DOHH2 (cell line): Measurements from ENCODE around the gene SLC27A1.
"Not testable (repeated sequence)": the region's sequence is repeated elsewhere in the genome, so short reads cannot be mapped to it uniquely, and the experiment has no call there.

Experiments
- H3F3A ChIP-seq: fragments of 200-600 bp; sonication (generic), shearing (Covaris generic); 2 replicates; pipeline ENCODE4 v1.6.0; 2016; ENCODE audit warnings: antibody characterized with exemption, mild to moderate bottlenecking; ENCODE audit not compliant: control insufficient read depth, insufficient read depth
- H3K27ac ChIP-seq: fragments of 200-600 bp; sonication (generic); 2 replicates; pipeline ENCODE4 v1.5.1; 2014; ENCODE audit warnings: low read depth, mild to moderate bottlenecking, low read length, moderate library complexity
- H3K27me3 ChIP-seq: fragments of 200-600 bp; sonication (generic); 2 replicates; pipeline ENCODE4 v1.6.1; 2014; ENCODE audit warnings: mild to moderate bottlenecking, low read length, mixed read lengths; ENCODE audit not compliant: control insufficient read depth
- H3K36me3 ChIP-seq: fragments of 200-600 bp; sonication (generic); 2 replicates; pipeline ENCODE4 v1.6.1; 2014; ENCODE audit warnings: mild to moderate bottlenecking, low read length, moderate library complexity, mixed read lengths; ENCODE audit not compliant: control insufficient read depth
- H3K4me1 ChIP-seq: fragments of 200-600 bp; sonication (generic); 2 replicates; pipeline ENCODE4 v1.6.1; 2014; ENCODE audit warnings: mild to moderate bottlenecking, low read length, mixed read lengths; ENCODE audit not compliant: control insufficient read depth
- H3K4me2 ChIP-seq: fragments of 200-600 bp; sonication (generic); 2 replicates; pipeline ENCODE4 v1.6.0; 2014; ENCODE audit warnings: mild to moderate bottlenecking, low read length, moderate library complexity
- H3K4me3 ChIP-seq: fragments of 200-600 bp; sonication (generic); 2 replicates; pipeline ENCODE4 v1.5.1; 2014; ENCODE audit warnings: mild to moderate bottlenecking, low read length, mixed read lengths
- H3K79me2 ChIP-seq: fragments of 200-600 bp; sonication (generic); 2 replicates; pipeline ENCODE4 v1.6.1; 2014; ENCODE audit warnings: mild to moderate bottlenecking, low read length, mixed read lengths; ENCODE audit not compliant: control insufficient read depth
- H3K9me2 ChIP-seq: fragments of 200-600 bp; sonication (generic); replicated peaks from 2 replicates; pipeline ENCODE4 v1.6.1; 2014; ENCODE audit warnings: mild to moderate bottlenecking, low read length, mixed read lengths; ENCODE audit not compliant: control insufficient read depth
- H3K9me3 ChIP-seq: fragments of 200-600 bp; sonication (generic); 2 replicates; pipeline ENCODE4 v1.6.1; 2014; ENCODE audit warnings: antibody characterized with exemption, low read length, mixed read lengths; ENCODE audit not compliant: control insufficient read depth, insufficient read depth
- H4K20me1 ChIP-seq: fragments of 200-600 bp; sonication (generic); 2 replicates; pipeline ENCODE4 v1.6.0; 2014; ENCODE audit warnings: low read depth, mild to moderate bottlenecking, antibody characterized with exemption, low read length, moderate library complexity; ENCODE audit not compliant: control insufficient read depth, insufficient read depth
- EZH2phosphoT487 ChIP-seq: fragments of 200-600 bp; sonication (generic); IDR thresholded peaks from 2 replicates; pipeline ENCODE4 v1.6.1; 2017; ENCODE audit warnings: borderline replicate concordance, mild to moderate bottlenecking, antibody characterized with exemption, low read length, moderate library complexity, mixed read lengths
- TF ChIP-seq, protein P1 (sequence below): fragments of 200-600 bp; sonication (generic); IDR thresholded peaks from one replicate; pipeline ENCODE4 v1.5.1; 2014; ENCODE audit warnings: antibody characterized with exemption, mild to moderate bottlenecking, low read depth, low read length; ENCODE audit not compliant: poor library complexity, severe bottlenecking

The SLC27A1 gene

DNA sequence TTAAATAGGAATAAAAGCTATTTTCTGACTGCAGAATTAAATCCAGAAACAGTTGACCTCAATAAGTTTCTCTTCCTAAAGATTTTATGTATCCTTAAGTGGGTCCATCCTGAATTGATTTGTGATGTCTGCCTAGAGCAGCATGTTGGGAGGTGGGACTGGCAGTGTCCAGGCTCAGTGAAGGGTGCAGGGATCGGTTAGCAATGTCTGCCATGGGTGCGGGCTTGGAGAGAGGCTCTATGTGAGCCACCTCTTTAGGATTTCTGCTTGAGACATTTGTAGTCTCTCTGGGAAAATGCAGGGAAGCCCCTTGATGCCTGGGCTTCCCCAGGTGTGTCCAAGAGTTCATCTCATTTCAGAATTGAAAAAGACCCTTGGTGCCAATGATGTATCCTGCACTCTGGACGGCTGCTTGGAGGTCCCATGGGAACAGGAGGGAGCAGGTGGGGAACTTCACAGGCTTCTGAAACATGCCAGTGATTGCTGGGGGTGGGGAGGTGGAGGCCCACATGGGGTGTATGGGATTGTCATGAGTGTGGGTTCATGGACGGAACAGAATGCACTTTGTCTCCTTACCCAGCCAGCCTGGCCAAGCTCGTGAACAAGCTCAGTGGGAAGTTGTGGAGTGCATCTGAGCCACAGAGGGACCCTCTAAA lies 78.9 kb downstream of the SLC27A1 start:
- H3K9me3 ChIP-seq = no peaks in the 10 kb centered on the region
- H3K79me2 ChIP-seq = no peaks in the 10 kb centered on the region
- H3K9me2 ChIP-seq = no peaks in the 10 kb centered on the region
- no peaks in the 10 kb centered on the region for H3K27me3 ChIP-seq
- peaks cover 5% of the 10 kb centered on the region for H3K4me1 ChIP-seq
- no peak overlapping the region for H3K4me3 ChIP-seq
- H3K36me3 ChIP-seq = peaks cover 27% of the 10 kb centered on the region
- TF ChIP-seq, protein P1, sequence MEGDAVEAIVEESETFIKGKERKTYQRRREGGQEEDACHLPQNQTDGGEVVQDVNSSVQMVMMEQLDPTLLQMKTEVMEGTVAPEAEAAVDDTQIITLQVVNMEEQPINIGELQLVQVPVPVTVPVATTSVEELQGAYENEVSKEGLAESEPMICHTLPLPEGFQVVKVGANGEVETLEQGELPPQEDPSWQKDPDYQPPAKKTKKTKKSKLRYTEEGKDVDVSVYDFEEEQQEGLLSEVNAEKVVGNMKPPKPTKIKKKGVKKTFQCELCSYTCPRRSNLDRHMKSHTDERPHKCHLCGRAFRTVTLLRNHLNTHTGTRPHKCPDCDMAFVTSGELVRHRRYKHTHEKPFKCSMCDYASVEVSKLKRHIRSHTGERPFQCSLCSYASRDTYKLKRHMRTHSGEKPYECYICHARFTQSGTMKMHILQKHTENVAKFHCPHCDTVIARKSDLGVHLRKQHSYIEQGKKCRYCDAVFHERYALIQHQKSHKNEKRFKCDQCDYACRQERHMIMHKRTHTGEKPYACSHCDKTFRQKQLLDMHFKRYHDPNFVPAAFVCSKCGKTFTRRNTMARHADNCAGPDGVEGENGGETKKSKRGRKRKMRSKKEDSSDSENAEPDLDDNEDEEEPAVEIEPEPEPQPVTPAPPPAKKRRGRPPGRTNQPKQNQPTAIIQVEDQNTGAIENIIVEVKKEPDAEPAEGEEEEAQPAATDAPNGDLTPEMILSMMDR = no peak
- no peak for TF ChIP-seq EZH2phosphoT487
- H3F3A ChIP-seq = peaks cover 12% of the 10 kb centered on the region
- no peak overlapping the region for H3K4me2 ChIP-seq
- no peaks in the 10 kb centered on the region for H4K20me1 ChIP-seq
- no peak overlapping the region for H3K27ac ChIP-seq

DNA sequence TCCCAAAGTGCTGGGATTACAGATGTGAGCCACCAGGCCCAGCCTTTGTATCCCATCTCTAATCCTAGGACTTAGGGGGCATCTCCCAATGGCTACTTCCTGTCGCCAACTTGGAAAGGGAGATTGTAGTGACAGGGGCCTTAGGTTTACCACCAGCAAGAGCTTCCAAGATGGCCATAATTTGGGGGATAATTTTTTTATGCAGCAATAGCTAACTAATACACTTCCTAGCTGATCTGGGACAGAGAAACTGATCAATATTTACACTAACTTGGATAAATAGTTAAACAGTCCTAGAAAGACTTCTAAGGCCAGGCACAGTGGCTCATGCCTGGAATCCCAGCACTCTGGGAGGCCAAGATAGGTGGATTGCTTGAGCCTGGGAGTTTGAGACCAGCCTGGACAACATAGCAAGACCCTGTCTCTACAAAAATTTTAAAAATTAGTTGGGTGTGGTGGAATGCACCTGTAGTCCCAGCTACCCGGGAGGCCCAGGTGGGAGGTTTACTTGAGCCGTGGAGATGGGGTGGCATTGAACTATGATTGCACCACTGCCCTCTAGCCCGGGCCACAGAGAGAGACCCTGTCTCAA lies 79.8 kb downstream of the SLC27A1 start:
- no peaks in the 10 kb centered on the region for H3K9me2 ChIP-seq
- peaks cover 21% of the 10 kb centered on the region for H3K36me3 ChIP-seq
- peaks cover 9% of the 10 kb centered on the region for H3K4me1 ChIP-seq
- no peak overlapping the region for H3K27ac ChIP-seq
- no peak overlapping the region for H3K4me2 ChIP-seq
- no peaks in the 10 kb centered on the region for H4K20me1 ChIP-seq
- no peaks in the 10 kb centered on the region for H3K27me3 ChIP-seq
- no peaks in the 10 kb centered on the region for H3K9me3 ChIP-seq
- H3K79me2 ChIP-seq = no peaks in the 10 kb centered on the region
- H3F3A ChIP-seq = peaks cover 12% of the 10 kb centered on the region
- no peak overlapping the region for H3K4me3 ChIP-seq
- no peak for TF ChIP-seq EZH2phosphoT487
- TF ChIP-seq, protein P1 = no peak

DNA sequence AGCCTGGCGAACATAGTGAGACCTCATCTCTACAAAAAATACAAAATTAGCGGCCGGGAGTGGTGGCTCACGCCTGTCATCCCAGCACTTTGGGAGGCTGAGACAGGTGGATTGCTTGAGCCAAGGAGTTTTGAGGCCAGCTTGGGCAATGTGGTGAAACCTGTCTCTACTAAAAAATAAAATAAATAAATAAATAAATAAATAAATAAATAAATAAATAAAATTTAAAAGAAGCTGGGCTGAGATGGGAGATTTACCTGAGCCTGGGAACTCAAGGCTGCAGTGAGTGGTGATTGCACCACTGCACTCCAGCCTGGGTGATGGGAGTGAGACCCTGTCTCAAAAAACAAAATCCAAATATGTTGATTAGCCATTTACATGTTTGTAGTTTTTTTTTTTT lies 82.4 kb downstream of the SLC27A1 start:
- H3K4me1 ChIP-seq = peaks cover 21% of the 10 kb centered on the region

DNA sequence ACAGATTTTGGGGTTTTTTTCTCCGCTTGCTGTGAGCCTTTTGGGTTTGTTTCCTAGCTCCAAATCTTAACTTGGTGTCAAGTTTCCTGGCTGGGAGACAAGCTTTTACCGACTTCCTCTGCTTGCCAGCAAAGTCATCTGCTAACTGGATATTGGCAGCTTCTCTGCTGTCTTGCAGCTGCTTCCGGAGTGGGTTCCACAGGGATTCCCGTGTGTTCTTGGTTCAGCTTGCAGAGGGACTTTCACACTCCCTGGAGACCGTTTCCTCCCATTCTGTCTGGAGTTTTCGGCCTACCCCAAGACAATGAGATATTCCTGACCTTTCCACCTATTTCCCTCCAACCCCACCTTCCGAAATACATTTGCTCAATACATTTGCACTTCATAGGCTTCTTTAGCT lies 82.9 kb downstream of the SLC27A1 start:
- Histone ChIP-seq H4K20me1 (no peaks in the 10 kb centered on the region), H3F3A (peaks cover 12% of the 10 kb centered on the region), H3K4me2 (no peak overlapping the region), H3K4me1 (peaks cover 21% of the 10 kb centered on the region), H3K79me2 (peaks cover 21% of the 10 kb centered on the region), H3K36me3 (peaks cover 28% of the 10 kb centered on the region), H3K9me2 (no peaks in the 10 kb centered on the region), H3K9me3 (no peaks in the 10 kb centered on the region), H3K4me3 (no peak overlapping the region), H3K27me3 (no peaks in the 10 kb centered on the region), H3K27ac (no peak overlapping the region)
- TF ChIP-seq EZH2phosphoT487 = no peak
- TF ChIP-seq, protein P1 = no peak

More for the DNA sequence above, 82.4 kb downstream of the SLC27A1 start:
- not testable (repeated sequence) for H4K20me1 ChIP-seq, H3K4me3 ChIP-seq, H3K9me2 ChIP-seq, H3K4me2 ChIP-seq, H3K27me3 ChIP-seq, H3K27ac ChIP-seq, H3K9me3 ChIP-seq
- Histone ChIP-seq H3F3A (peaks cover 12% of the 10 kb centered on the region), H3K36me3 (peaks cover 31% of the 10 kb centered on the region), H3K79me2 (peaks cover 21% of the 10 kb centered on the region)
